ENCODE results near the gene SULT6B1. TPM values are rescaled to one million over a fixed set of nuclear protein-coding genes. Genes with fewer than 3 reads are reported as not detected.

SULT6B1 gene
- total RNA-seq, 1 experiment from 2014 or later, result not detected

GRCh38 chr2:37180640-37181039 lies 7.8 kb downstream of the SULT6B1 start:
- Histone ChIP-seq H3K9ac (ENCODE audit: extremely low read depth, insufficient read length, low read length) (no peak overlapping the region), H3K79me2 (ENCODE audit: insufficient read depth, low read length) (no peaks in the 10 kb centered on the region), H3K4me1 (ENCODE audit: insufficient read depth, low read length) (no peaks in the 10 kb centered on the region), H4K20me1 (ENCODE audit: control insufficient read depth, insufficient read depth, insufficient read length) (no peaks in the 10 kb centered on the region), H2BK20ac (ENCODE audit: low read depth, low read length, poor library complexity, severe bottlenecking) (no peak overlapping the region), H3K4ac (ENCODE audit: low read depth, low read length) (no peak overlapping the region), H2BK12ac (ENCODE audit: insufficient read length, low read depth, low read length) (no peak overlapping the region), H3K23ac (ENCODE audit: insufficient read length, low read depth, low read length) (no peak overlapping the region), H3K4me2 (ENCODE audit: insufficient read depth, insufficient read length, low read length) (no peak overlapping the region), H3K27ac (ENCODE audit: insufficient read length, low read depth, low read length) (no peak overlapping the region), H3K79me1 (ENCODE audit: insufficient read depth, low read depth, low read length, poor library complexity, severe bottlenecking) (no peaks in the 10 kb centered on the region), H3K9me3 (ENCODE audit: control insufficient read depth, low read depth, low read length) (no peaks in the 10 kb centered on the region), H3K27me3 (ENCODE audit: insufficient read depth, low read length) (no peaks in the 10 kb centered on the region), H3T11ph (ENCODE audit: low read length) (no peak overlapping the region), H2BK5ac (ENCODE audit: insufficient read length, low read length) (no peak overlapping the region), H4K91ac (ENCODE audit: insufficient read length, low read depth, low read length) (no peak overlapping the region), H3K56ac (ENCODE audit: insufficient read length, low read depth, low read length) (no peak overlapping the region), H3K23me2 (ENCODE audit: insufficient read length, low read depth, low read length, poor library complexity, severe bottlenecking) (no peaks in the 10 kb centered on the region), H4K5ac (ENCODE audit: insufficient read length, low read depth, low read length) (no peak overlapping the region), H2BK15ac (ENCODE audit: low read depth, low read length) (no peak overlapping the region), H4K8ac (replicated peaks; ENCODE audit: insufficient read length, low read depth, low read length) (no peak overlapping the region), H2BK120ac (ENCODE audit: low read depth, low read length, poor library complexity, severe bottlenecking) (no peak overlapping the region), H3K18ac (ENCODE audit: insufficient read length, low read depth, low read length) (no peak overlapping the region), H2AK5ac (ENCODE audit: insufficient read length, low read length) (no peak overlapping the region), H3K14ac (ENCODE audit: insufficient read depth, low read length) (no peak overlapping the region), H2AFZ (ENCODE audit: low read length) (no peak overlapping the region)
- TF ChIP-seq CTCF (conservative IDR thresholded peaks at IDR 0.05), result no peak
- H3K4me3 Mint-ChIP-seq, result no peak overlapping the region
- peak overlapping the region; percentile 78 to 98 (median 88); a peak in 6 of 7 replicates for H3K27ac Mint-ChIP-seq
- H3K4me1 Mint-ChIP-seq, result peaks cover 25 to 29% of the 10 kb centered on the region in 2 experiments
- no peaks in the 10 kb centered on the region for H3K36me3 Mint-ChIP-seq (ENCODE audit: insufficient read depth in 1 of 3, low read depth in 3 of 3)
- no peak for DNase-seq
- no peaks in the 10 kb centered on the region for H3K9me3 Mint-ChIP-seq
- no peaks in the 10 kb centered on the region for H3K27me3 Mint-ChIP-seq (ENCODE audit: low read depth)
- WGBS (ENCODE audit: extremely low coverage, insufficient read length, low lambda C conversion rate), result no CpG with 5 or more reads among the region's 5 CpGs
